Subcutaneous abdominal adipose tissue (tissue), 5 donors: ENCODE results near the gene SHC3.

ENCODE experiments used
- H3K27ac ChIP-seq: one replicate; pipeline ENCODE4 v1.7.0; 2013; ENCODE audit warnings: low read depth, mild to moderate bottlenecking, inconsistent platforms, low read length, moderate library complexity
- H3K27me3 ChIP-seq, 5 donors: one replicate each; pipeline ENCODE4 v1.7.0; 2013; ENCODE audit warnings: low read length in 5 of 5, inconsistent platforms in 1 of 5; ENCODE audit not compliant: control insufficient read depth in 5 of 5, insufficient read depth in 4 of 5
- H3K36me3 ChIP-seq, 5 donors: one replicate each; pipeline ENCODE4 v1.7.0; 2013; ENCODE audit warnings: low read length in 5 of 5; ENCODE audit not compliant: control insufficient read depth in 5 of 5, insufficient read depth in 5 of 5
- H3K4me1 ChIP-seq, 5 donors: one replicate each; pipeline ENCODE4 v1.7.0; 2013; ENCODE audit warnings: low read length in 5 of 5, mild to moderate bottlenecking in 3 of 5, moderate library complexity in 1 of 5; ENCODE audit not compliant: control insufficient read depth in 5 of 5, insufficient read depth in 5 of 5
- H3K4me3 ChIP-seq, 5 donors: one replicate each; pipeline ENCODE4 v1.7.0; 2013; ENCODE audit warnings: low read length in 5 of 5, low read depth in 1 of 5
- H3K9ac ChIP-seq, 5 donors: one replicate each; pipeline ENCODE4 v1.7.0; 2013; ENCODE audit warnings: low read length in 5 of 5, mild to moderate bottlenecking in 4 of 5, moderate library complexity in 3 of 5
- H3K9me3 ChIP-seq, 5 donors: one replicate each; pipeline ENCODE4 v1.7.0; 2013; ENCODE audit warnings: low read length in 5 of 5; ENCODE audit not compliant: control insufficient read depth in 5 of 5
- donor health status: healthy.
- donor health status: healthy.
- donor health status: healthy.
- donor health status: healthy.
- donor health status: healthy.

Gene SHC3

DNA sequence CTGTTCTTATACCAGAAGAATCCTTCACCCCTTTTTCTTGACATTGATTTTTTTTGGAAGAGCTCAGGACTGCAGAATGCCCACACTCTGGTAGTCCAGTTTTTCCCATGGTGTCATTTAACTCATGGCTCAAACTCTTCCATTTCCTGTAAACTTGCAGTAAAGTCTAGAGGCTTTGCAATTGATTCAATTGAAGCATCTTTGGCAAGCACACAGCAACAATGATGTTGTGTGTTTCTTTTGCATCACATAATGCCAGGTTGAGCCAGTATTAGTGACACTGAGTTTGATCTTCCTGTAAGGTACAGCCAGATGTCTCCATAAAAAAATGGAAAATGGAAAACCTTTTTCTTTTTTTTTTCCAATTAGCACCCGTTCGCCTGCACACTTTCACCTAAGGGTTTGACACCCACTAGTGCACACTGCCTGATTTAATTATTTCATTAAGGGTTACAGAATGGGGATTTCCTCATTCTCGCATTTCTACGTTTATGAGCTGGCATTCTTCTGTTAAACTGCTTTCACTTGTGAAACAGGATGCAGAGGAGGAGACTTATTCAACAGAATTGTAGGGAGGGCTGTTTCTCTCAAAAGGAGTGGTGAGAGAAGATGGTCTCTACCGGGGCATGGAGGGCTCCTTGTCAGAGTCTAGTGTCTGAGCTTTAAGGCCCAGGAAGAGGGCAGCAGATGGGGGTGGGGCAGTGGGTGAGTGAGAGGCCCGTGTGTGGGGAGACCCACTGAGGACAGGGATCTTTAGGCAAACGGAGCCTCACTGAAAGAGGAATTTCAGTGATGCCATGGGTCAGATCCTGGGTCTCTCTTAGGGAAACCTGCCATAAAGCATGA is 189.6 kb downstream of the SHC3 start:
- H3K9me3 ChIP-seq: no peaks in the 10 kb centered on the region
- peaks cover 2 to 19% (median 15%) of the 10 kb centered on the region in 5 donors for H3K4me1 ChIP-seq
- peaks cover 11 to 40% (median 15%) of the 10 kb centered on the region in 5 donors for H3K27me3 ChIP-seq
- H3K4me3 ChIP-seq: no peak overlapping the region
- H3K9ac ChIP-seq: no peak overlapping the region
- no peak overlapping the region for H3K27ac ChIP-seq
- no peaks in the 10 kb centered on the region for H3K36me3 ChIP-seq

GRCh38 chr9:88987661-88988060 is 191.0 kb downstream of the SHC3 start:
- Histone ChIP-seq H3K4me3 (no peak overlapping the region), H3K4me1 (peaks cover 2 to 17% (median 10%) of the 10 kb centered on the region in 5 donors), H3K27me3 (peaks cover 4 to 29% (median 7%) of the 10 kb centered on the region in 5 donors), H3K27ac (no peak overlapping the region), H3K36me3 (no peaks in the 10 kb centered on the region), H3K9ac (no peak overlapping the region), H3K9me3 (no peaks in the 10 kb centered on the region)

- H3K4me1 ChIP-seq: peaks cover under 1 to 13% (median 4%) of the 10 kb centered on the region in 5 donors
- no peaks in the 10 kb centered on the region for H3K36me3 ChIP-seq
- H3K4me3 ChIP-seq: no peak overlapping the region
- no peak overlapping the region for H3K27ac ChIP-seq
- H3K9me3 ChIP-seq: no peaks in the 10 kb centered on the region
- H3K9ac ChIP-seq: no peak overlapping the region
- H3K27me3 ChIP-seq: peaks cover 0 to 20% (median 4%) of the 10 kb centered on the region in 5 donors
Measured at GRCh38 chr9:88986776-88987175, 191.8 kb downstream of the SHC3 start.

DNA sequence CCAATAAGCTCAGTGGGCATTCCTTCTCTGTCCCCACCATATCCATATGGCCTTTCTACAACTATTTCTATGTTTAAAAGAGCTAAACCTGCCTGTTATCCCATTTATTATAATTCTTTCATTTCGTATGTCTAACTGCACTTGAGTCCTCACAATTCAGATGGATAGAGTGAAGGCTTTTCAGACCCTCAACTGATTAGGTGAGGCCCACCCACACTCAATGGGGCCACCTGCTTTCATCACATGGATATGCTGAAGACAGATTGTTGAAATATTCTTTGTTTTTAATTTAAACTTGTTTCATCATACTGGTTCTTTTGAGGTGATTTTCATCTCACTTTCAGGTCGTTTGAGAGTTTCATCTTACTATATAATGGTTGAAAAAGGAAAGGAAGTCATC is 193.0 kb downstream of the SHC3 start:
- H3K36me3 ChIP-seq: no peaks in the 10 kb centered on the region
- H3K4me3 ChIP-seq: no peak overlapping the region
- no peaks in the 10 kb centered on the region for H3K9me3 ChIP-seq
- H3K4me1 ChIP-seq: peaks cover 0 to 3% (median 0%) of the 10 kb centered on the region in 5 donors
- no peak overlapping the region for H3K9ac ChIP-seq
- peaks cover 0 to 13% (median 3%) of the 10 kb centered on the region in 5 donors for H3K27me3 ChIP-seq
- H3K27ac ChIP-seq: no peak overlapping the region

DNA sequence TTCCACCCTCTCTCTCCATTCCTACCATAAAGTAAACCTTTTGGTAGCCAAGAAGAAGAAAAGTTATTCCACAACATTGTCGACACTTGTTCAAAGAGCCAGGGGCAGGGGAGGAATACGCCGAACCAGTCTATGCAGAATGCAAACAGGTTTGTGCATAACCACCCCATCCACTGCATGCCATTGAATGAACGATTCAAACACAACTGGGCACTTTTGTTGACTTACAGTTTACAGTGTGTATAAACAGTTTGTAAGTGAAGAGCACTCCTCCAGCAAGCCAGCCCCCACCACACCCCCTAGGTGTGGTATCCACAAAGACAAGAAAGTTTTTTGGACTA is 194.1 kb downstream of the SHC3 start:
- Histone ChIP-seq H3K9me3 (no peaks in the 10 kb centered on the region), H3K36me3 (no peaks in the 10 kb centered on the region), H3K27me3 (peaks cover 0 to 8% (median 0%) of the 10 kb centered on the region in 5 donors), H3K9ac (no peak overlapping the region), H3K4me1 (peaks cover 0 to 3% (median 0%) of the 10 kb centered on the region in 5 donors), H3K4me3 (no peak overlapping the region), H3K27ac (no peak overlapping the region)

- Histone ChIP-seq H3K4me1 (peaks cover 0 to 3% (median under 1%) of the 10 kb centered on the region in 5 donors), H3K27me3 (peaks cover 0 to 8% (median 0%) of the 10 kb centered on the region in 5 donors), H3K27ac (no peak overlapping the region)
Measured at GRCh38 chr9:88983865-88984542, 194.6 kb downstream of the SHC3 start.

DNA sequence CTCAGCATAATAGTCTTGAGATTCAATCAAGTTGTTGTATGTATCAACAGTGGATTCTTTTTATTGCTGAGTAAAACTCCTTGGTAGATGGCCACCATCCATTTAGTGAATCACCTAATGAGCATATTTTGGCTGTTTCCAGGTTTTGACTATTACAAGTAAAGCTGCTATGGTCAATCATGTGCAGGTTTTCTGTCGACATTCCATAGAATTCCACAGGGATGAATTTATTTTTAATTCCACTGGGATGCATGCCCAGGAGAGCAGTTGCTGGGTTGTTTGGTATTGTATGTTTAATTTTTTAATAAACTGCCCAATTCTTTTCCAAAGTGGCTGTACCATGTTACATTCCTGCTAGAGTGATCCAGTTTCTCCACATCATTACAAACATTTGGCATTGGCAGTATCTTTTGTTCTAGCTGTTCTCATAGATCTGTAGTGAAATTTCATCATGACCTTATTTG is 197.8 kb downstream of the SHC3 start:
- Histone ChIP-seq H3K27ac (no peak overlapping the region), H3K4me1 (peaks cover 0 to 6% (median 4%) of the 10 kb centered on the region in 5 donors), H3K9me3 (no peaks in the 10 kb centered on the region), H3K9ac (no peak overlapping the region), H3K27me3 (peaks cover 0 to 4% (median 3%) of the 10 kb centered on the region in 5 donors), H3K4me3 (no peak overlapping the region), H3K36me3 (no peaks in the 10 kb centered on the region)

More at GRCh38 chr9:88983865-88984542, 194.6 kb downstream of the SHC3 start:
- Histone ChIP-seq H3K9me3 (no peaks in the 10 kb centered on the region), H3K9ac (no peak overlapping the region), H3K36me3 (no peaks in the 10 kb centered on the region), H3K4me3 (no peak overlapping the region)

- H3K36me3 ChIP-seq: no peaks in the 10 kb centered on the region
- H3K4me1 ChIP-seq: peaks cover 0 to 6% (median 4%) of the 10 kb centered on the region in 5 donors
- no peak overlapping the region for H3K27ac ChIP-seq
- H3K9me3 ChIP-seq: no peaks in the 10 kb centered on the region
- no peak overlapping the region for H3K4me3 ChIP-seq
- peaks cover 0 to 3% (median 0%) of the 10 kb centered on the region in 5 donors for H3K27me3 ChIP-seq
- H3K9ac ChIP-seq: no peak overlapping the region
Measured at GRCh38 chr9:88979791-88980190, 198.8 kb downstream of the SHC3 start.

- Histone ChIP-seq H3K9ac (no peak overlapping the region), H3K4me3 (no peak overlapping the region), H3K4me1 (peaks cover 0 to 6% (median 4%) of the 10 kb centered on the region in 5 donors), H3K9me3 (no peaks in the 10 kb centered on the region), H3K27ac (no peak overlapping the region), H3K36me3 (no peaks in the 10 kb centered on the region), H3K27me3 (peaks cover 0 to 3% (median 0%) of the 10 kb centered on the region in 5 donors)
Measured at GRCh38 chr9:88979021-88979420, 199.6 kb downstream of the SHC3 start.

- H3K9ac ChIP-seq: no peak overlapping the region
- no peak overlapping the region for H3K27ac ChIP-seq
- H3K9me3 ChIP-seq: peaks cover 0 to 5% (median 4%) of the 10 kb centered on the region in 5 donors
- no peak overlapping the region for H3K4me3 ChIP-seq
- H3K4me1 ChIP-seq: peaks cover 0 to 6% (median 4%) of the 10 kb centered on the region in 5 donors
- no peaks in the 10 kb centered on the region for H3K36me3 ChIP-seq
- peaks cover 0 to 4% (median 0%) of the 10 kb centered on the region in 5 donors for H3K27me3 ChIP-seq
Measured at GRCh38 chr9:88978034-88978433, 200.6 kb downstream of the SHC3 start.
